HEK293 (cell line): ENCODE data around the gene RAB11FIP3.

Experiments
- GLI2 ChIP-seq: fragments of 450-650 bp; formaldehyde crosslinking; IDR thresholded peaks from 2 replicates; pipeline ENCODE4; 2017; ENCODE audit warnings: missing biosample characterization, missing genetic modification characterization, low read depth, borderline replicate concordance
- KLF7 ChIP-seq: fragments of 450-650 bp; formaldehyde crosslinking; IDR thresholded peaks from 2 replicates; pipeline ENCODE4 v1.5.1; 2016; ENCODE audit warnings: missing biosample characterization, missing genetic modification characterization, borderline replicate concordance
- OVOL3 ChIP-seq: fragments of 450-650 bp; formaldehyde crosslinking; IDR thresholded peaks from 2 replicates; pipeline ENCODE4 v1.5.1; 2016; ENCODE audit warnings: missing biosample characterization, missing genetic modification characterization
- TCF7L2 ChIP-seq: IDR thresholded peaks from 2 replicates; pipeline ENCODE4 v1.6.1; 2011; ENCODE audit warnings: low read depth, mild to moderate bottlenecking, inconsistent platforms, low read length, moderate library complexity, borderline replicate concordance
- ZFHX2 ChIP-seq: fragments of 450-650 bp; formaldehyde crosslinking; conservative IDR thresholded peaks from 2 replicates; pipeline ENCODE4 v1.5.1; 2016; ENCODE audit warnings: missing biosample characterization, missing genetic modification characterization
- ZFP3 ChIP-seq: fragments of 450-650 bp; formaldehyde crosslinking; IDR thresholded peaks from 2 replicates; pipeline ENCODE4 v1.5.1; 2016; ENCODE audit warnings: low read depth, missing biosample characterization, missing genetic modification characterization
- ZIC2 ChIP-seq: fragments of 450-650 bp; formaldehyde crosslinking; IDR thresholded peaks from 2 replicates; pipeline ENCODE4 v1.5.1; 2016; ENCODE audit warnings: missing biosample characterization, missing genetic modification characterization
- ZNF112 ChIP-seq: fragments of 450-650 bp; formaldehyde crosslinking; IDR thresholded peaks from 2 replicates; pipeline ENCODE4 v1.5.0; 2017; ENCODE audit warnings: missing biosample characterization, missing genetic modification characterization
- ZNF121 ChIP-seq: fragments of 450-650 bp; formaldehyde crosslinking; IDR thresholded peaks from 2 replicates; pipeline ENCODE4 v1.5.1; 2016; ENCODE audit warnings: missing biosample characterization, missing genetic modification characterization
- ZNF138 ChIP-seq: fragments of 450-650 bp; formaldehyde crosslinking; IDR thresholded peaks from 2 replicates; pipeline ENCODE4 v1.5.1; 2016; ENCODE audit warnings: missing biosample characterization, missing genetic modification characterization, borderline replicate concordance
- ZNF211 ChIP-seq: fragments of 450-650 bp; formaldehyde crosslinking; IDR thresholded peaks from 2 replicates; pipeline ENCODE4 v1.5.1; 2016; ENCODE audit warnings: low read depth, missing biosample characterization, missing genetic modification characterization
- ZNF266 ChIP-seq: fragments of 450-650 bp; formaldehyde crosslinking; IDR thresholded peaks from 2 replicates; pipeline ENCODE4 v1.5.1; 2016; ENCODE audit warnings: missing biosample characterization, missing genetic modification characterization, low read depth
- ZNF366 ChIP-seq: fragments of 450-650 bp; formaldehyde crosslinking; conservative IDR thresholded peaks from 2 replicates; pipeline ENCODE4 v1.5.1; 2016; ENCODE audit warnings: missing biosample characterization, missing genetic modification characterization
- ZNF48 ChIP-seq: fragments of 450-650 bp; formaldehyde crosslinking; IDR thresholded peaks from 2 replicates; pipeline ENCODE4 v1.5.1; 2016; ENCODE audit warnings: missing biosample characterization, missing genetic modification characterization
- ZNF521 ChIP-seq: fragments of 450-650 bp; formaldehyde crosslinking; IDR thresholded peaks from 2 replicates; pipeline ENCODE4 v1.5.1; 2017; ENCODE audit warnings: missing biosample characterization, mild to moderate bottlenecking, missing genetic modification characterization
- ZNF555 ChIP-seq: fragments of 450-650 bp; formaldehyde crosslinking; conservative IDR thresholded peaks from 2 replicates; pipeline ENCODE4 v1.5.1; 2017; ENCODE audit warnings: missing biosample characterization, mild to moderate bottlenecking, missing genetic modification characterization, inconsistent platforms
- ZNF600 ChIP-seq: fragments of 450-650 bp; formaldehyde crosslinking; IDR thresholded peaks from 2 replicates; pipeline ENCODE4 v1.5.1; 2016; ENCODE audit warnings: missing biosample characterization, missing genetic modification characterization
- ZNF837 ChIP-seq: fragments of 450-650 bp; formaldehyde crosslinking; IDR thresholded peaks from 2 replicates; pipeline ENCODE4 v1.5.1; 2016; ENCODE audit warnings: missing biosample characterization, missing genetic modification characterization
- TF ChIP-seq, protein P1 (sequence below): fragments of 450-650 bp; formaldehyde crosslinking; IDR thresholded peaks from 2 replicates; pipeline ENCODE4 v1.5.1; 2016; ENCODE audit warnings: missing biosample characterization, missing genetic modification characterization
- TF ChIP-seq, protein P2 (sequence below): fragments of 450-650 bp; formaldehyde crosslinking; IDR thresholded peaks from 2 replicates; pipeline ENCODE4 v1.5.1; 2016; ENCODE audit warnings: missing biosample characterization, missing genetic modification characterization
- TF ChIP-seq, protein P3 (sequence below): fragments of 450-650 bp; formaldehyde crosslinking; IDR thresholded peaks from 2 replicates; pipeline ENCODE4 v1.5.1; 2017; ENCODE audit warnings: missing biosample characterization, missing genetic modification characterization
- TF ChIP-seq, protein P4 (sequence below): fragments of 450-650 bp; formaldehyde crosslinking; IDR thresholded peaks from 2 replicates; pipeline ENCODE4 v1.5.1; 2016; ENCODE audit warnings: missing biosample characterization, missing genetic modification characterization, low read depth
- TF ChIP-seq, protein P5 (sequence below): fragments of 450-650 bp; formaldehyde crosslinking; IDR thresholded peaks from 2 replicates; pipeline ENCODE4 v1.5.1; 2017; ENCODE audit warnings: missing biosample characterization, missing genetic modification characterization

RAB11FIP3 gene

DNA sequence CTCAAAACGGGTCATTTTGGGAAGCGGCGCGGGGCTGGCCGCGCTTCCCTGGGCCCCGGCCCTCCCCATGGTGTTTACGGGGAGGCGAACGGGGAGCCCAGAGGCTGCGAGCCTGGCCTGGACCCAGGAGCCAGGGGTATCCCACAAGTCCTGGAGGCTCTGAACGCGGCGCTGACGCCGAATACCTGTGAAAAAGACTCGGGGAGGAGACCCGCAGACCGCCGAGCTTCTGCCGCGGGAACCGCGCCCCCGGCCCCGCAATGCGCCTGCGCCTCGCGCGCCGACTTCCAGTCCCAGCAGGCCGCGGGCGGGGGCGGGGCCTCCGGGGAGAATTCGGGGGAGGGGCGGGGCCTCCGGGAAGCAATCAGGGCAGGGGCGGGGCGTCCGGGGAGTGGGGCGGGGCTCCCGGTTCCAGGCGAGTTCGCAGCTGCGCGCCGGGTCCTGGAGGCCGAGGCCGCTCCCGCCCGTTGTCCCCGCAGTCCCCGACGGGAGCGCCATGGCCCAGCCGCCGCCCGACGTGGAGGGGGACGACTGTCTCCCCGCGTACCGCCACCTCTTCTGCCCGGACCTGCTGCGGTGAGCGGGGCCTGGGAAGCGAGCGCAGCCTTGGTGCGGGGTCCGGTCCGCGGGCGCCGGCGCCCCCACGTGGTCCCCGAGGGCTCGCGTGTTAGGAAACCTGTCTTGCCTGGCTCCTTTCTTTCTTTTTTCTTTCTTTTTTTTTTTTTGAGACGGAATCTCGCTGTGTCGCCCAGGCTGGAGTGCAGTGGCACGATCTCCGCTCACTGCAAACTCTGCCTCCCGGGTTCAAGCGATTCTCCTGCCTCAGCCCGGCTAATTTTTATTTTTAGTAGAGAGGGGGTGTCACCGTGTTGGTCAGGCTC is 23.7 kb upstream of the RAB11FIP3 start, which contains the start of gene DECR2 (continued):
- TF ChIP-seq, protein P1, sequence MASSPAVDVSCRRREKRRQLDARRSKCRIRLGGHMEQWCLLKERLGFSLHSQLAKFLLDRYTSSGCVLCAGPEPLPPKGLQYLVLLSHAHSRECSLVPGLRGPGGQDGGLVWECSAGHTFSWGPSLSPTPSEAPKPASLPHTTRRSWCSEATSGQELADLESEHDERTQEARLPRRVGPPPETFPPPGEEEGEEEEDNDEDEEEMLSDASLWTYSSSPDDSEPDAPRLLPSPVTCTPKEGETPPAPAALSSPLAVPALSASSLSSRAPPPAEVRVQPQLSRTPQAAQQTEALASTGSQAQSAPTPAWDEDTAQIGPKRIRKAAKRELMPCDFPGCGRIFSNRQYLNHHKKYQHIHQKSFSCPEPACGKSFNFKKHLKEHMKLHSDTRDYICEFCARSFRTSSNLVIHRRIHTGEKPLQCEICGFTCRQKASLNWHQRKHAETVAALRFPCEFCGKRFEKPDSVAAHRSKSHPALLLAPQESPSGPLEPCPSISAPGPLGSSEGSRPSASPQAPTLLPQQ (tag by site-specific recombination), result peak; percentile 24
- TF ChIP-seq ZNF521 (tag by site-specific recombination) (no peak), ZNF555 (no peak), TCF7L2 (no peak), ZNF600 (peak; percentile 80), GLI2 (no peak), ZNF121 (no peak), ZIC2 (tag by site-specific recombination) (peak; percentile 57), ZNF112 (tag by site-specific recombination) (no peak), ZFP3 (tag by site-specific recombination) (no peak), KLF7 (tag by site-specific recombination) (no peak; the same call in 1 of the 2 replicates), ZNF366 (peak; percentile 35; the same call in 1 of the 2 replicates), ZNF837 (tag by site-specific recombination) (peak; percentile 99), ZNF211 (no peak), ZNF266 (tag by site-specific recombination) (no peak), ZFHX2 (tag by site-specific recombination) (no peak; the same call in 1 of the 2 replicates), OVOL3 (tag by site-specific recombination) (0 out of 2 replicates have a peak, but pooled peaks have one; percentile 43), ZNF48 (no peak), ZNF138 (tag by site-specific recombination) (no peak)
- TF ChIP-seq, protein P2, sequence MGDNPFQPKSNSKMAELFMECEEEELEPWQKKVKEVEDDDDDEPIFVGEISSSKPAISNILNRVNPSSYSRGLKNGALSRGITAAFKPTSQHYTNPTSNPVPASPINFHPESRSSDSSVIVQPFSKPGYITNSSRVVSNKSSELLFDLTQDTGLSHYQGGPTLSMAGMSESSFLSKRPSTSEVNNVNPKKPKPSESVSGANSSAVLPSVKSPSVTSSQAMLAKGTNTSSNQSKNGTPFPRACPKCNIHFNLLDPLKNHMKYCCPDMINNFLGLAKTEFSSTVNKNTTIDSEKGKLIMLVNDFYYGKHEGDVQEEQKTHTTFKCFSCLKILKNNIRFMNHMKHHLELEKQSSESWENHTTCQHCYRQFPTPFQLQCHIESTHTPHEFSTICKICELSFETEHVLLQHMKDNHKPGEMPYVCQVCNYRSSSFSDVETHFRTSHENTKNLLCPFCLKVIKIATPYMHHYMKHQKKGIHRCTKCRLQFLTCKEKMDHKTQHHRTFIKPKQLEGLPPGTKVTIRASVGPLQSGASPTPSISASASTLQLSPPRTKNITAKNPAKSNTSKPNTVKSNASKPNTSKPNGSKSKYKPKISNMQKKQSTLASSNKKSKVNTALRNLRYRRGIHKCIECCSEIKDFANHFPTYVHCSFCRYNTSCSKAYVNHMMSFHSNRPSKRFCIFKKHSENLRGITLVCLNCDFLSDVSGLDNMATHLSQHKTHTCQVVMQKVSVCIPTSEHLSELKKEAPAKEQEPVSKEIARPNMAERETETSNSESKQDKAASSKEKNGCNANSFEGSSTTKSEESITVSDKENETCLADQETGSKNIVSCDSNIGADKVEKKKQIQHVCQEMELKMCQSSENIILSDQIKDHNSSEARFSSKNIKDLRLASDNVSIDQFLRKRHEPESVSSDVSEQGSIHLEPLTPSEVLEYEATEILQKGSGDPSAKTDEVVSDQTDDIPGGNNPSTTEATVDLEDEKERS, result no peak
- TF ChIP-seq, protein P3, sequence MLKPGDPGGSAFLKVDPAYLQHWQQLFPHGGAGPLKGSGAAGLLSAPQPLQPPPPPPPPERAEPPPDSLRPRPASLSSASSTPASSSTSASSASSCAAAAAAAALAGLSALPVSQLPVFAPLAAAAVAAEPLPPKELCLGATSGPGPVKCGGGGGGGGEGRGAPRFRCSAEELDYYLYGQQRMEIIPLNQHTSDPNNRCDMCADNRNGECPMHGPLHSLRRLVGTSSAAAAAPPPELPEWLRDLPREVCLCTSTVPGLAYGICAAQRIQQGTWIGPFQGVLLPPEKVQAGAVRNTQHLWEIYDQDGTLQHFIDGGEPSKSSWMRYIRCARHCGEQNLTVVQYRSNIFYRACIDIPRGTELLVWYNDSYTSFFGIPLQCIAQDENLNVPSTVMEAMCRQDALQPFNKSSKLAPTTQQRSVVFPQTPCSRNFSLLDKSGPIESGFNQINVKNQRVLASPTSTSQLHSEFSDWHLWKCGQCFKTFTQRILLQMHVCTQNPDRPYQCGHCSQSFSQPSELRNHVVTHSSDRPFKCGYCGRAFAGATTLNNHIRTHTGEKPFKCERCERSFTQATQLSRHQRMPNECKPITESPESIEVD (tag by site-specific recombination), result no peak
- TF ChIP-seq, protein P4, sequence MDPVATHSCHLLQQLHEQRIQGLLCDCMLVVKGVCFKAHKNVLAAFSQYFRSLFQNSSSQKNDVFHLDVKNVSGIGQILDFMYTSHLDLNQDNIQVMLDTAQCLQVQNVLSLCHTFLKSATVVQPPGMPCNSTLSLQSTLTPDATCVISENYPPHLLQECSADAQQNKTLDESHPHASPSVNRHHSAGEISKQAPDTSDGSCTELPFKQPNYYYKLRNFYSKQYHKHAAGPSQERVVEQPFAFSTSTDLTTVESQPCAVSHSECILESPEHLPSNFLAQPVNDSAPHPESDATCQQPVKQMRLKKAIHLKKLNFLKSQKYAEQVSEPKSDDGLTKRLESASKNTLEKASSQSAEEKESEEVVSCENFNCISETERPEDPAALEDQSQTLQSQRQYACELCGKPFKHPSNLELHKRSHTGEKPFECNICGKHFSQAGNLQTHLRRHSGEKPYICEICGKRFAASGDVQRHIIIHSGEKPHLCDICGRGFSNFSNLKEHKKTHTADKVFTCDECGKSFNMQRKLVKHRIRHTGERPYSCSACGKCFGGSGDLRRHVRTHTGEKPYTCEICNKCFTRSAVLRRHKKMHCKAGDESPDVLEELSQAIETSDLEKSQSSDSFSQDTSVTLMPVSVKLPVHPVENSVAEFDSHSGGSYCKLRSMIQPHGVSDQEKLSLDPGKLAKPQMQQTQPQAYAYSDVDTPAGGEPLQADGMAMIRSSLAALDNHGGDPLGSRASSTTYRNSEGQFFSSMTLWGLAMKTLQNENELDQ (tag by site-specific recombination), result no peak
- TF ChIP-seq, protein P5, sequence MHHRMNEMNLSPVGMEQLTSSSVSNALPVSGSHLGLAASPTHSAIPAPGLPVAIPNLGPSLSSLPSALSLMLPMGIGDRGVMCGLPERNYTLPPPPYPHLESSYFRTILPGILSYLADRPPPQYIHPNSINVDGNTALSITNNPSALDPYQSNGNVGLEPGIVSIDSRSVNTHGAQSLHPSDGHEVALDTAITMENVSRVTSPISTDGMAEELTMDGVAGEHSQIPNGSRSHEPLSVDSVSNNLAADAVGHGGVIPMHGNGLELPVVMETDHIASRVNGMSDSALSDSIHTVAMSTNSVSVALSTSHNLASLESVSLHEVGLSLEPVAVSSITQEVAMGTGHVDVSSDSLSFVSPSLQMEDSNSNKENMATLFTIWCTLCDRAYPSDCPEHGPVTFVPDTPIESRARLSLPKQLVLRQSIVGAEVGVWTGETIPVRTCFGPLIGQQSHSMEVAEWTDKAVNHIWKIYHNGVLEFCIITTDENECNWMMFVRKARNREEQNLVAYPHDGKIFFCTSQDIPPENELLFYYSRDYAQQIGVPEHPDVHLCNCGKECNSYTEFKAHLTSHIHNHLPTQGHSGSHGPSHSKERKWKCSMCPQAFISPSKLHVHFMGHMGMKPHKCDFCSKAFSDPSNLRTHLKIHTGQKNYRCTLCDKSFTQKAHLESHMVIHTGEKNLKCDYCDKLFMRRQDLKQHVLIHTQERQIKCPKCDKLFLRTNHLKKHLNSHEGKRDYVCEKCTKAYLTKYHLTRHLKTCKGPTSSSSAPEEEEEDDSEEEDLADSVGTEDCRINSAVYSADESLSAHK, result peak; percentile 42; the same call in 1 of the 2 replicates
